Measurements from ENCODE around the gene PTGFRN. TPM values are rescaled to one million over a fixed set of nuclear protein-coding genes. Genes with fewer than 3 reads are reported as not detected.

PTGFRN gene
- total RNA-seq, 1 experiment from 2014 or later, result 38.7 TPM

GRCh38 chr1:116950517-116951199 lies 40.9 kb downstream of the PTGFRN start:
- CTCF ChIA-PET, result no interaction called here
- POLR2A ChIA-PET, result no interaction called here
- no peak for DNase-seq (ENCODE audit: low spot score)
- H3K4me1 Mint-ChIP-seq, result no peaks in the 10 kb centered on the region
- H3K27ac Mint-ChIP-seq, result no peak overlapping the region
- no peak overlapping the region for H3K4me3 Mint-ChIP-seq
- no peak for TF ChIP-seq NFATC4 (CRISPR knock-in tag; IDR thresholded peaks at IDR 0.05)
- TF ChIP-seq MXD4 (CRISPR knock-in tag; IDR thresholded peaks at IDR 0.05; ENCODE audit: borderline replicate concordance), result no peak
- TF ChIP-seq GABPB1 (CRISPR knock-in tag; IDR thresholded peaks at IDR 0.05), result no peak
- TF ChIP-seq IRF2 (CRISPR knock-in tag; IDR thresholded peaks at IDR 0.05; ENCODE audit: borderline replicate concordance, low read depth), result no peak
- no peak for TF ChIP-seq AFF4 (CRISPR knock-in tag; IDR thresholded peaks at IDR 0.05; ENCODE audit: borderline replicate concordance)
- no peak for TF ChIP-seq SMAD3 (CRISPR knock-in tag; IDR thresholded peaks at IDR 0.05; ENCODE audit: borderline replicate concordance)
- no peaks in the 10 kb centered on the region for H3K9me3 Mint-ChIP-seq
- peaks cover 25% of the 10 kb centered on the region for H3K36me3 Mint-ChIP-seq
- H3K27me3 Mint-ChIP-seq (ENCODE audit: low read depth), result no peaks in the 10 kb centered on the region
- ATAC-seq, result no peak

DNA sequence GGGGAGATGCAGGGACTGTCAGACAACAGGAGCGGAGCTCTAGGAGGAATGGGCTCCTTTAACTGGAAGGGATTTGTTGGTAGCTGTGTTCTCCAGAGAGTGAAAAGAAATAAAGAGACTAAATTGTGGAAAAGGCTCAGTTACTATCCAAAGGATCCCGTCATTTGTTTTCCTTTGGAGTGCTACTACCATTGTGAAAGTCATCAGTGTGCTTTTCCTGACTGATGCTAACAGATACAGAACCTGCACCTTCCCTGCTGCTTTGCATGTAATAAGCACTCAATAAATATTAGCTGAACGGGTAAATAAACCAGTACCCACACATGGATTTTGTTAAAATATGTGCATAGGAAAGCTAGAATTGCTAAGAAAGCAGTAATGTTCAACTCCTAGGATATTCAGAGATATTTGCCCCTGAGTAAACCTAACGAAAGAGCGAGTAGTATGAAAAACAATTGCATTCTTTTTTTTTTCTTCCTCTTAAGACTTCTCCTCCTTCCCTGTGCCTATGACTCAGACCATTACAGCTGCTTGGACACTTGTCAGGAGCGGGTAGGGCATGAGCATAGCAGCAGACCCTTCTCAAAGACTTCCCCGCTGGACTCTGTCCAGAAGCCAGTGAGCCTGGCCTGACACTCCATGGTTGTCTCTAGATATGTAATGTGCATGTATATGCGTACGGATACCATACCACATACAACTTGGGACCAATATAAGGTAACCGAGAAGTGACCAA lies 41.7 kb downstream of the PTGFRN start:
- Mint-ChIP-seq H3K27me3 (ENCODE audit: low read depth) (no peaks in the 10 kb centered on the region), H3K27ac (no peak overlapping the region), H3K4me1 (no peaks in the 10 kb centered on the region), H3K36me3 (peaks cover 25% of the 10 kb centered on the region), H3K9me3 (no peaks in the 10 kb centered on the region), H3K4me3 (no peak overlapping the region)
- no peak for ATAC-seq
- ChIA-PET CTCF (no interaction called here), POLR2A (no interaction called here)
- DNase-seq (ENCODE audit: low spot score), result no peak
- TF ChIP-seq GRHL2 (CRISPR knock-in tag; IDR thresholded peaks at IDR 0.05; ENCODE audit: insufficient replicate concordance, severe bottlenecking) (no peak), GABPB1 (CRISPR knock-in tag; IDR thresholded peaks at IDR 0.05) (no peak), ZNF671 (CRISPR knock-in tag; IDR thresholded peaks at IDR 0.05) (no peak), ZNF232 (CRISPR knock-in tag; IDR thresholded peaks at IDR 0.05) (no peak), SOX15 (CRISPR knock-in tag; IDR thresholded peaks at IDR 0.05) (no peak), NFYB (CRISPR knock-in tag; conservative IDR thresholded peaks at IDR 0.05; ENCODE audit: low read depth) (no peak), ZBTB21 (CRISPR knock-in tag; IDR thresholded peaks at IDR 0.05; ENCODE audit: borderline replicate concordance) (no peak), CTCF (IDR thresholded peaks at IDR 0.05) (no peak), STAT6 (CRISPR knock-in tag; conservative IDR thresholded peaks at IDR 0.05; ENCODE audit: low read depth) (no peak), ZNF416 (CRISPR knock-in tag; IDR thresholded peaks at IDR 0.05) (no peak), ZNF423 (CRISPR knock-in tag; IDR thresholded peaks at IDR 0.05) (no peak)
- TF ChIP-seq, protein P1, sequence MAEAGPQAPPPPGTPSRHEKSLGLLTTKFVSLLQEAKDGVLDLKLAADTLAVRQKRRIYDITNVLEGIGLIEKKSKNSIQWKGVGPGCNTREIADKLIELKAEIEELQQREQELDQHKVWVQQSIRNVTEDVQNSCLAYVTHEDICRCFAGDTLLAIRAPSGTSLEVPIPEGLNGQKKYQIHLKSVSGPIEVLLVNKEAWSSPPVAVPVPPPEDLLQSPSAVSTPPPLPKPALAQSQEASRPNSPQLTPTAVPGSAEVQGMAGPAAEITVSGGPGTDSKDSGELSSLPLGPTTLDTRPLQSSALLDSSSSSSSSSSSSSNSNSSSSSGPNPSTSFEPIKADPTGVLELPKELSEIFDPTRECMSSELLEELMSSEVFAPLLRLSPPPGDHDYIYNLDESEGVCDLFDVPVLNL (CRISPR knock-in tag; IDR thresholded peaks at IDR 0.05; ENCODE audit: borderline replicate concordance, low read depth), result no peak
- TF ChIP-seq, protein P2, sequence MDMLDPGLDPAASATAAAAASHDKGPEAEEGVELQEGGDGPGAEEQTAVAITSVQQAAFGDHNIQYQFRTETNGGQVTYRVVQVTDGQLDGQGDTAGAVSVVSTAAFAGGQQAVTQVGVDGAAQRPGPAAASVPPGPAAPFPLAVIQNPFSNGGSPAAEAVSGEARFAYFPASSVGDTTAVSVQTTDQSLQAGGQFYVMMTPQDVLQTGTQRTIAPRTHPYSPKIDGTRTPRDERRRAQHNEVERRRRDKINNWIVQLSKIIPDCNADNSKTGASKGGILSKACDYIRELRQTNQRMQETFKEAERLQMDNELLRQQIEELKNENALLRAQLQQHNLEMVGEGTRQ (CRISPR knock-in tag; IDR thresholded peaks at IDR 0.05), result no peak
- TF ChIP-seq, protein P3, sequence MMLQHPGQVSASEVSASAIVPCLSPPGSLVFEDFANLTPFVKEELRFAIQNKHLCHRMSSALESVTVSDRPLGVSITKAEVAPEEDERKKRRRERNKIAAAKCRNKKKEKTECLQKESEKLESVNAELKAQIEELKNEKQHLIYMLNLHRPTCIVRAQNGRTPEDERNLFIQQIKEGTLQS (CRISPR knock-in tag; conservative IDR thresholded peaks at IDR 0.05), result no peak
- TF ChIP-seq, protein P4, sequence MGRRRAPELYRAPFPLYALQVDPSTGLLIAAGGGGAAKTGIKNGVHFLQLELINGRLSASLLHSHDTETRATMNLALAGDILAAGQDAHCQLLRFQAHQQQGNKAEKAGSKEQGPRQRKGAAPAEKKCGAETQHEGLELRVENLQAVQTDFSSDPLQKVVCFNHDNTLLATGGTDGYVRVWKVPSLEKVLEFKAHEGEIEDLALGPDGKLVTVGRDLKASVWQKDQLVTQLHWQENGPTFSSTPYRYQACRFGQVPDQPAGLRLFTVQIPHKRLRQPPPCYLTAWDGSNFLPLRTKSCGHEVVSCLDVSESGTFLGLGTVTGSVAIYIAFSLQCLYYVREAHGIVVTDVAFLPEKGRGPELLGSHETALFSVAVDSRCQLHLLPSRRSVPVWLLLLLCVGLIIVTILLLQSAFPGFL (CRISPR knock-in tag; IDR thresholded peaks at IDR 0.05; ENCODE audit: borderline replicate concordance), result no peak
- TF ChIP-seq, protein P5, sequence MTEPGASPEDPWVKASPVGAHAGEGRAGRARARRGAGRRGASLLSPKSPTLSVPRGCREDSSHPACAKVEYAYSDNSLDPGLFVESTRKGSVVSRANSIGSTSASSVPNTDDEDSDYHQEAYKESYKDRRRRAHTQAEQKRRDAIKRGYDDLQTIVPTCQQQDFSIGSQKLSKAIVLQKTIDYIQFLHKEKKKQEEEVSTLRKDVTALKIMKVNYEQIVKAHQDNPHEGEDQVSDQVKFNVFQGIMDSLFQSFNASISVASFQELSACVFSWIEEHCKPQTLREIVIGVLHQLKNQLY (CRISPR knock-in tag; IDR thresholded peaks at IDR 0.05), result no peak

All from WTC11 (cell line).